IMR-90 (cell line): ENCODE data around the gene ACACA. TPM values are rescaled to one million over a fixed set of nuclear protein-coding genes. Genes with fewer than 3 reads are reported as not detected.

ENCODE experiments used
- ATAC-seq: fragments of 200-7000 bp; cut with Tn5 transposase; 2 replicates; pipeline ENCODE4 v1.9.1; 2020; ENCODE audit warnings: low read depth, mild to moderate bottlenecking, moderate library complexity
- BruUV-seq: library from RNA; stranded (reverse); fragments of 400-500 nt; replicated peaks from 2 replicates; lab custom pipeline; 2021; lab: Mats Ljungman, UMichigan
- CTCF ChIA-PET: fragments of 300-600 bp; formaldehyde crosslinking; extraction: SDS; loops from one replicate; lab custom pipeline; 2021; ENCODE audit warnings: antibody characterized with exemption; lab: Yijun Ruan, JAX
- POLR2A ChIA-PET: fragments of 300-600 bp; sonication (Branson Sonifier 250); formaldehyde crosslinking; loops from one replicate; lab custom pipeline; 2022; ENCODE audit warnings: antibody characterized with exemption; ENCODE audit not compliant: unreplicated experiment; lab: Charles Lee
- DNase-seq: peaks from one replicate; pipeline ENCODE4 v3.0.0; 2013
- H2AFZ ChIP-seq: replicated peaks from 2 replicates; pipeline ENCODE3; 2013; ENCODE audit warnings: low read length, mild to moderate bottlenecking; ENCODE audit not compliant: poor library complexity
- H2AK5ac ChIP-seq: 2 replicates; pipeline ENCODE4 v1.6.1; 2013; ENCODE audit warnings: low read depth, low read length, inconsistent platforms
- H2AK9ac ChIP-seq: replicated peaks from 2 replicates; pipeline ENCODE3; 2013; ENCODE audit warnings: mild to moderate bottlenecking, low read depth, low read length, moderate library complexity; ENCODE audit not compliant: poor library complexity
- H2BK120ac ChIP-seq: 2 replicates; pipeline ENCODE4 v1.6.1; 2013; ENCODE audit warnings: low read depth, low read length, inconsistent platforms
- H2BK15ac ChIP-seq: 3 replicates; pipeline ENCODE4 v1.6.1; 2013; ENCODE audit warnings: low read depth, low read length, inconsistent platforms
- H2BK20ac ChIP-seq: 2 replicates; pipeline ENCODE4 v1.6.1; 2013; ENCODE audit warnings: low read depth, mild to moderate bottlenecking, inconsistent platforms, low read length, moderate library complexity
- H2BK5ac ChIP-seq: 2 replicates; pipeline ENCODE4 v1.6.1; 2013; ENCODE audit warnings: mild to moderate bottlenecking, low read depth, low read length, inconsistent platforms; ENCODE audit not compliant: poor library complexity, severe bottlenecking
- H3K14ac ChIP-seq: replicated peaks from 2 replicates; pipeline ENCODE4 v1.6.1; 2013; ENCODE audit warnings: low read depth, low read length, inconsistent platforms
- H3K18ac ChIP-seq: 2 replicates; pipeline ENCODE4 v1.6.1; 2013; ENCODE audit warnings: low read depth, low read length, control low read depth
- H3K23ac ChIP-seq: 2 replicates; pipeline ENCODE4 v1.6.1; 2013; ENCODE audit warnings: low read depth, low read length, inconsistent platforms
- H3K27ac ChIP-seq: 2 replicates; pipeline ENCODE4 v1.5.1; 2013; ENCODE audit warnings: mild to moderate bottlenecking, control low read depth, low read length; ENCODE audit not compliant: insufficient read depth
- H3K27me3 ChIP-seq: 2 replicates; pipeline ENCODE4 v1.6.1; 2013; ENCODE audit warnings: low read length; ENCODE audit not compliant: control insufficient read depth, insufficient read depth
- H3K36me3 ChIP-seq: 2 replicates; pipeline ENCODE4 v1.6.1; 2013; ENCODE audit warnings: low read length, mixed read lengths; ENCODE audit not compliant: control insufficient read depth, insufficient read depth
- H3K4ac ChIP-seq: 2 replicates; pipeline ENCODE4 v1.6.1; 2013; ENCODE audit warnings: low read depth, low read length, inconsistent platforms
- H3K4me1 ChIP-seq: 2 replicates; pipeline ENCODE4 v1.6.1; 2013; ENCODE audit warnings: low read length, mixed read lengths; ENCODE audit not compliant: control insufficient read depth, insufficient read depth
- H3K4me2 ChIP-seq: 2 replicates; pipeline ENCODE4 v1.6.1; 2013; ENCODE audit warnings: low read depth, mild to moderate bottlenecking, control low read depth, low read length, moderate library complexity
- H3K4me3 ChIP-seq: 2 replicates; pipeline ENCODE4 v1.5.1; 2013; ENCODE audit warnings: low read depth, mild to moderate bottlenecking, control low read depth, low read length, moderate library complexity; ENCODE audit not compliant: insufficient read depth
- H3K56ac ChIP-seq: 2 replicates; pipeline ENCODE4 v1.6.1; 2013; ENCODE audit warnings: low read length, inconsistent platforms; ENCODE audit not compliant: insufficient read depth; ENCODE audit errors: extremely low read depth
- H3K79me1 ChIP-seq, 2 experiments: 2 replicates each; pipeline ENCODE4 v1.6.1; 2013; ENCODE audit warnings: low read length in 2 of 2, inconsistent platforms in 1 of 2, low read depth in 1 of 2
- H3K9ac ChIP-seq: 2 replicates; pipeline ENCODE4 v1.6.1; 2013; ENCODE audit warnings: low read depth, low read length, control low read depth
- H3K9me1 ChIP-seq: 2 replicates; pipeline ENCODE4 v1.6.1; 2013; ENCODE audit warnings: low read length, inconsistent platforms; ENCODE audit not compliant: insufficient read depth
- H3K9me3 ChIP-seq: 2 replicates; pipeline ENCODE4 v1.6.1; 2013; ENCODE audit warnings: low read length; ENCODE audit not compliant: control insufficient read depth, insufficient read depth
- H4K20me1 ChIP-seq: 2 replicates; pipeline ENCODE4 v1.6.1; 2013; ENCODE audit warnings: low read length, inconsistent platforms; ENCODE audit not compliant: insufficient read depth
- H4K5ac ChIP-seq: 2 replicates; pipeline ENCODE4 v1.6.1; 2013; ENCODE audit warnings: mild to moderate bottlenecking, low read depth, low read length, control low read depth
- H4K8ac ChIP-seq, 2 experiments: 2 replicates each; pipeline ENCODE4 v1.6.1; 2013; ENCODE audit warnings: low read depth in 2 of 2, low read length in 2 of 2, control low read depth in 1 of 2, inconsistent platforms in 1 of 2
- H4K91ac ChIP-seq: 2 replicates; pipeline ENCODE4 v1.6.1; 2013; ENCODE audit warnings: low read depth, low read length, inconsistent platforms; ENCODE audit not compliant: insufficient read depth
- BHLHE40 ChIP-seq: fragments of 150-350 bp; IDR thresholded peaks from 2 replicates; pipeline ENCODE4 v1.6.1; 2016; ENCODE audit warnings: mild to moderate bottlenecking, low read depth, low read length
- CEBPB ChIP-seq: IDR thresholded peaks from 2 replicates; pipeline ENCODE4 v1.6.1; 2012; ENCODE audit warnings: low read depth, low read length, improper control_type of control experiment
- CHD1 ChIP-seq: IDR thresholded peaks from 2 replicates; pipeline ENCODE4 v1.6.1; 2012; ENCODE audit warnings: low read depth, low read length, improper control_type of control experiment
- MAZ ChIP-seq: IDR thresholded peaks from 2 replicates; pipeline ENCODE4 v1.6.1; 2012; ENCODE audit warnings: low read depth, mild to moderate bottlenecking, low read length, improper control_type of control experiment, moderate library complexity, borderline replicate concordance
- MXI1 ChIP-seq: IDR thresholded peaks from 2 replicates; pipeline ENCODE4 v1.6.1; 2012; ENCODE audit warnings: low read depth, mild to moderate bottlenecking, low read length, moderate library complexity, borderline replicate concordance
- POLR2A ChIP-seq: IDR thresholded peaks from 2 replicates; pipeline ENCODE4 v1.6.1; 2012; ENCODE audit warnings: mild to moderate bottlenecking, low read depth, low read length
- RAD21 ChIP-seq: IDR thresholded peaks from 2 replicates; pipeline ENCODE4 v1.6.1; 2012; ENCODE audit warnings: low read length, improper control_type of control experiment
- RFX5 ChIP-seq: IDR thresholded peaks from 2 replicates; pipeline ENCODE4 v1.8.0; 2012; ENCODE audit warnings: low read depth, mild to moderate bottlenecking, low read length, moderate library complexity
- SMC3 ChIP-seq: fragments of 150-350 bp; IDR thresholded peaks from 2 replicates; pipeline ENCODE4 v1.6.1; 2016; ENCODE audit warnings: low read depth, mild to moderate bottlenecking, antibody characterized with exemption, low read length, moderate library complexity
- whole genome bisulfite sequencing, 2 experiments: methylation state at CpG; one replicate each; pipeline versions ENCODE4 v1.1.5 to v1.1.7; 2013; ENCODE audit warnings: missing lambda C conversion rate in 2 of 2; ENCODE audit not compliant: insufficient read length in 1 of 2; ENCODE audit errors: extremely low coverage in 2 of 2; 5-methylcytosine and 5-hydroxymethylcytosine counted together
- dilution Hi-C: fragments of 300-500 bp; cut with HindIII; formaldehyde crosslinking; loops from one replicate; pipeline ENCODE4 v1.14.3; 2018; ENCODE audit warnings: low sequenced_read_pairs; ENCODE audit not compliant: unreplicated experiment
- in situ Hi-C: fragments of 300-500 bp; cut with MboI; formaldehyde crosslinking; loops from 3 replicates; pipeline ENCODE4 v1.14.3; 2019; ENCODE audit warnings: low sequenced_read_pairs, inconsistent platforms, mixed read lengths
- intact Hi-C: fragments of 100-400 bp; cut with micrococcal nuclease; formaldehyde crosslinking; loops from 2 replicates; pipeline ENCODE4 v1.10.0; 2022
- polyA plus RNA-seq, 3 experiments: library from polyadenylated mRNA; depleted of rRNA; stranded (reverse); fragments of >200 nt; gene quantifications; 2 replicates each; pipeline ENCODE4 v1.2.3, GENCODE V29; 2012; ENCODE audit warnings: low replicate concordance in 1 of 3
- total RNA-seq: library from RNA; depleted of rRNA; stranded (reverse); fragments of >200 nt; gene quantifications from 2 replicates; pipeline ENCODE4 v1.2.3, GENCODE V29; 2012
- TF ChIP-seq, protein P1 (sequence below): fragments of 150-350 bp; IDR thresholded peaks from 2 replicates; pipeline ENCODE4 v1.6.1; 2016; ENCODE audit warnings: low read depth, mild to moderate bottlenecking, low read length, moderate library complexity, borderline replicate concordance
- TF ChIP-seq, protein P2 (sequence below): fragments of 150-350 bp; IDR thresholded peaks from 2 replicates; pipeline ENCODE4 v1.6.1; 2017; ENCODE audit warnings: mild to moderate bottlenecking, antibody characterized with exemption, low read length, low read depth

ACACA gene
- total and polyA plus RNA-seq, 2 of the 4 experiments (the other 2 are of a cell fraction) = 21.3 to 39.1 TPM

DNA sequence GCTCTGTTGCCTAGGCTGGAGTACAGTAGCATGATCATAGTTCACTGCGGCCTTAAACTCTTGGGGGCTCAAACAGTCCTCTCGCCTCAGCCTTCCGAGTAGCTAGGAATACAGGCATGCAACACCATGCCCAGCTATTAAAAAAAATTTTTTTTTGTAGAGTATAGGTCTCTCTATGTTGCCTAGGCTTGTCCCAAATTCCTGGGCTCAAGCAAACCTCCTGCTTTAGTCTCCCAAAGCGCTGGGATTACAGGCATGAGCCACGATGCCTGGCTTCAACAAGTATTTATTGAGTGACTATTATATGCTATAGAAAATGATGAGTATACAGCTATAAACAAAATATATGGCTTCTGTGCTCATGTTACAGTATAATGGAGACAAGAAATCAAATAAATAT, 97.6 kb downstream of the ACACA start:
- Histone ChIP-seq H3K9ac (no peak overlapping the region), H2AK9ac (no peak overlapping the region), H3K4ac (no peak overlapping the region), H3K4me1 (no peaks in the 10 kb centered on the region), H3K4me3 (no peak overlapping the region), H2AK5ac (no peak overlapping the region), H3K56ac (no peak overlapping the region), H2BK120ac (no peak overlapping the region), H2AFZ (no peak overlapping the region), H3K27me3 (no peaks in the 10 kb centered on the region), H3K9me3 (no peaks in the 10 kb centered on the region), H4K8ac (no peak overlapping the region), H3K4me2 (no peak overlapping the region), H3K23ac (no peak overlapping the region), H2BK15ac (no peak overlapping the region), H4K20me1 (no peaks in the 10 kb centered on the region), H3K18ac (no peak overlapping the region), H4K91ac (no peak overlapping the region), H3K79me1 (peaks cover 0 to 28% of the 10 kb centered on the region in 2 experiments; a peak in 3 of 4 replicates), H3K36me3 (no peaks in the 10 kb centered on the region), H3K27ac (no peak overlapping the region), H4K5ac (no peak overlapping the region), H2BK20ac (no peak overlapping the region), H3K14ac (no peak overlapping the region), H2BK5ac (no peak overlapping the region), H3K9me1 (peaks cover 3% of the 10 kb centered on the region; the same call in 1 of the 2 replicates)
- ATAC-seq = no peak
- in situ Hi-C loops (no loop called here), dilution Hi-C loops (no loop called here), intact Hi-C loops (loop anchor here (5.0 kb wide), 1 partner anchor 37 kb away; no protein-coding TSS in a partner anchor)
- POLR2A ChIA-PET = no interaction called here
- CTCF ChIA-PET = no interaction called here
- DNase-seq = no peak
- BruUV-seq = no TSS peak
- WGBS, 2 experiments = no CpG with 5 or more reads among the region's 5 CpGs
- TF ChIP-seq MAZ = no peak
- TF ChIP-seq BHLHE40 = no peak
- TF ChIP-seq CHD1 = no peak
- TF ChIP-seq, protein P1, sequence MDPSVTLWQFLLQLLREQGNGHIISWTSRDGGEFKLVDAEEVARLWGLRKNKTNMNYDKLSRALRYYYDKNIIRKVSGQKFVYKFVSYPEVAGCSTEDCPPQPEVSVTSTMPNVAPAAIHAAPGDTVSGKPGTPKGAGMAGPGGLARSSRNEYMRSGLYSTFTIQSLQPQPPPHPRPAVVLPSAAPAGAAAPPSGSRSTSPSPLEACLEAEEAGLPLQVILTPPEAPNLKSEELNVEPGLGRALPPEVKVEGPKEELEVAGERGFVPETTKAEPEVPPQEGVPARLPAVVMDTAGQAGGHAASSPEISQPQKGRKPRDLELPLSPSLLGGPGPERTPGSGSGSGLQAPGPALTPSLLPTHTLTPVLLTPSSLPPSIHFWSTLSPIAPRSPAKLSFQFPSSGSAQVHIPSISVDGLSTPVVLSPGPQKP = no peak
- TF ChIP-seq POLR2A = no peak
- no peak for TF ChIP-seq RFX5
- no peak for TF ChIP-seq MXI1
- no peak for TF ChIP-seq RAD21
- no peak for TF ChIP-seq SMC3
- TF ChIP-seq, protein P2, sequence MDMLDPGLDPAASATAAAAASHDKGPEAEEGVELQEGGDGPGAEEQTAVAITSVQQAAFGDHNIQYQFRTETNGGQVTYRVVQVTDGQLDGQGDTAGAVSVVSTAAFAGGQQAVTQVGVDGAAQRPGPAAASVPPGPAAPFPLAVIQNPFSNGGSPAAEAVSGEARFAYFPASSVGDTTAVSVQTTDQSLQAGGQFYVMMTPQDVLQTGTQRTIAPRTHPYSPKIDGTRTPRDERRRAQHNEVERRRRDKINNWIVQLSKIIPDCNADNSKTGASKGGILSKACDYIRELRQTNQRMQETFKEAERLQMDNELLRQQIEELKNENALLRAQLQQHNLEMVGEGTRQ = no peak
- TF ChIP-seq CEBPB = no peak
